ENCODE data around the gene ZFYVE21. TPM values are rescaled to one million over a fixed set of nuclear protein-coding genes. Genes with fewer than 3 reads are reported as not detected.

ZFYVE21 gene
- total and polyA plus RNA-seq, 4 experiments from 2014 or later, result 17.2 to 18.8 (median 17.7) TPM

- H3K4me1 Mint-ChIP-seq, result peaks cover 0 to 2% (median 0%) of the 10 kb centered on the region in 4 donors
- peaks cover 7 to 8% of the 10 kb centered on the region in 2 donors for H3K36me3 Mint-ChIP-seq
- no peak overlapping the region for H3K27ac Mint-ChIP-seq
- no peaks in the 10 kb centered on the region for H3K9me3 Mint-ChIP-seq
- ChIA-PET POLR2A (ENCODE audit: partially characterized antibody) (no interaction called here), CTCF (ENCODE audit: partially characterized antibody) (no interaction called here)
- H3K27me3 Mint-ChIP-seq, result no peaks in the 10 kb centered on the region
- H3K27me3 ChIP-seq (ENCODE audit: insufficient read depth, low read length), result no peaks in the 10 kb centered on the region
- H3K4me3 Mint-ChIP-seq, result no peak overlapping the region
- no peaks in the 10 kb centered on the region for H3K4me1 ChIP-seq (ENCODE audit: insufficient read depth, low read length)
- no peaks in the 10 kb centered on the region for H3K36me3 ChIP-seq (ENCODE audit: insufficient read depth, low read length)
- H3K27ac ChIP-seq (ENCODE audit: low read depth, low read length), result no peak overlapping the region
- no peak for DNase-seq
- intact Hi-C loops (cut with micrococcal nuclease), result no loop called here
- H3K4me3 ChIP-seq (ENCODE audit: low read length in 2 of 2), result no peak overlapping the region
- H3K9me3 ChIP-seq (ENCODE audit: control insufficient read depth in 1 of 2, low read length in 2 of 2), result no peaks in the 10 kb centered on the region
Observed at GRCh38 chr14:103762541-103762940, 46.9 kb downstream of the ZFYVE21 start.

GRCh38 chr14:103763730-103764488, 48.3 kb downstream of the ZFYVE21 start:
- peaks cover 0 to 2% (median 0%) of the 10 kb centered on the region in 4 donors for H3K4me1 Mint-ChIP-seq
- no peak overlapping the region for H3K27ac ChIP-seq (ENCODE audit: low read depth, low read length)
- peaks cover 7 to 9% of the 10 kb centered on the region in 2 donors for H3K36me3 Mint-ChIP-seq
- H3K4me1 ChIP-seq (ENCODE audit: insufficient read depth, low read length), result no peaks in the 10 kb centered on the region
- no peaks in the 10 kb centered on the region for H3K9me3 Mint-ChIP-seq
- H3K36me3 ChIP-seq (ENCODE audit: insufficient read depth, low read length), result no peaks in the 10 kb centered on the region
- ChIA-PET CTCF (ENCODE audit: partially characterized antibody) (no interaction called here), POLR2A (ENCODE audit: partially characterized antibody) (no interaction called here)
- H3K27ac Mint-ChIP-seq, result peak overlapping the region in 2 of 7 donors; percentile 15 to 42
- no peaks in the 10 kb centered on the region for H3K9me3 ChIP-seq (ENCODE audit: control insufficient read depth in 1 of 2, low read length in 2 of 2)
- no peaks in the 10 kb centered on the region for H3K27me3 ChIP-seq (ENCODE audit: insufficient read depth, low read length)
- H3K27me3 Mint-ChIP-seq, result no peaks in the 10 kb centered on the region
- H3K4me3 ChIP-seq (ENCODE audit: low read length in 2 of 2), result no peak overlapping the region
- DNase-seq, result no peak
- H3K4me3 Mint-ChIP-seq, result no peak overlapping the region
- intact Hi-C loops (cut with micrococcal nuclease), result no loop called here

GRCh38 chr14:103765526-103765925, 49.9 kb downstream of the ZFYVE21 start:
- POLR2A ChIA-PET (ENCODE audit: partially characterized antibody), result no interaction called here
- intact Hi-C loops (cut with micrococcal nuclease), result no loop called here
- peaks cover 7 to 12% of the 10 kb centered on the region in 2 donors for H3K36me3 Mint-ChIP-seq

GRCh38 chr14:103767336-103767894, 51.8 kb downstream of the ZFYVE21 start:
- Mint-ChIP-seq H3K27ac (peak overlapping the region in 1 of 7 donors; percentile 35), H3K9me3 (peaks cover 0 to 4% (median 0%) of the 10 kb centered on the region in 8 donors), H3K4me3 (no peak overlapping the region), H3K4me1 (peaks cover 0 to 2% (median 0%) of the 10 kb centered on the region in 4 donors), H3K36me3 (peaks cover 18 to 27% of the 10 kb centered on the region in 2 donors), H3K27me3 (no peaks in the 10 kb centered on the region)
- Histone ChIP-seq H3K27me3 (ENCODE audit: insufficient read depth, low read length) (no peaks in the 10 kb centered on the region), H3K4me3 (ENCODE audit: low read length in 2 of 2) (no peak overlapping the region), H3K4me1 (ENCODE audit: insufficient read depth, low read length) (no peaks in the 10 kb centered on the region), H3K9me3 (ENCODE audit: control insufficient read depth in 1 of 2, low read length in 2 of 2) (no peaks in the 10 kb centered on the region), H3K36me3 (ENCODE audit: insufficient read depth, low read length) (no peaks in the 10 kb centered on the region), H3K27ac (ENCODE audit: low read depth, low read length) (no peak overlapping the region)
- CTCF ChIA-PET (ENCODE audit: partially characterized antibody), result no interaction called here
- POLR2A ChIA-PET (ENCODE audit: partially characterized antibody), result no interaction called here
- intact Hi-C loops (cut with micrococcal nuclease), result no loop called here
- DNase-seq, result no peak

More at GRCh38 chr14:103765526-103765925, 49.9 kb downstream of the ZFYVE21 start:
- no peak overlapping the region for H3K4me3 ChIP-seq (ENCODE audit: low read length in 2 of 2)
- H3K4me3 Mint-ChIP-seq, result no peak overlapping the region
- DNase-seq, result no peak
- H3K9me3 Mint-ChIP-seq, result no peaks in the 10 kb centered on the region
- H3K27me3 ChIP-seq (ENCODE audit: insufficient read depth, low read length), result no peaks in the 10 kb centered on the region
- no peaks in the 10 kb centered on the region for H3K27me3 Mint-ChIP-seq
- peaks cover 0 to 2% (median 0%) of the 10 kb centered on the region in 4 donors for H3K4me1 Mint-ChIP-seq
- CTCF ChIA-PET (ENCODE audit: partially characterized antibody), result no interaction called here
- H3K27ac ChIP-seq (ENCODE audit: low read depth, low read length), result no peak overlapping the region
- H3K36me3 ChIP-seq (ENCODE audit: insufficient read depth, low read length), result no peaks in the 10 kb centered on the region
- no peaks in the 10 kb centered on the region for H3K9me3 ChIP-seq (ENCODE audit: control insufficient read depth in 1 of 2, low read length in 2 of 2)
- H3K27ac Mint-ChIP-seq, result no peak overlapping the region
- H3K4me1 ChIP-seq (ENCODE audit: insufficient read depth, low read length), result no peaks in the 10 kb centered on the region

- CTCF ChIA-PET (ENCODE audit: partially characterized antibody), result no interaction called here
- DNase-seq, result no peak
- Histone ChIP-seq H3K27ac (ENCODE audit: low read depth, low read length) (no peak overlapping the region), H3K4me1 (ENCODE audit: insufficient read depth, low read length) (no peaks in the 10 kb centered on the region), H3K4me3 (ENCODE audit: low read length in 2 of 2) (no peak overlapping the region), H3K36me3 (ENCODE audit: insufficient read depth, low read length) (no peaks in the 10 kb centered on the region), H3K27me3 (ENCODE audit: insufficient read depth, low read length) (no peaks in the 10 kb centered on the region), H3K9me3 (ENCODE audit: control insufficient read depth in 1 of 2, low read length in 2 of 2) (no peaks in the 10 kb centered on the region)
- Mint-ChIP-seq H3K27ac (peak overlapping the region in 1 of 7 donors; percentile 30), H3K36me3 (peaks cover 29 to 45% of the 10 kb centered on the region in 2 donors), H3K4me1 (no peaks in the 10 kb centered on the region), H3K9me3 (peaks cover 0 to 5% (median 0%) of the 10 kb centered on the region in 8 donors), H3K4me3 (no peak overlapping the region), H3K27me3 (no peaks in the 10 kb centered on the region)
- POLR2A ChIA-PET (ENCODE audit: partially characterized antibody), result no interaction called here
- intact Hi-C loops (cut with micrococcal nuclease), result no loop called here
Observed at GRCh38 chr14:103770500-103770899, 54.9 kb downstream of the ZFYVE21 start.

GRCh38 chr14:103770902-103771301, 55.3 kb downstream of the ZFYVE21 start:
- POLR2A ChIA-PET (ENCODE audit: partially characterized antibody), result no interaction called here
- H3K36me3 Mint-ChIP-seq, result peaks cover 33 to 49% of the 10 kb centered on the region in 2 donors
- CTCF ChIA-PET (ENCODE audit: partially characterized antibody), result interaction anchor here (0.7 to 1.1 kb wide), 2 partner anchors 11 to 38 kb away, joined by 3 to 4 read pairs; no protein-coding TSS in a partner anchor
- H3K9me3 Mint-ChIP-seq, result peaks cover 0 to 5% (median 0%) of the 10 kb centered on the region in 8 donors
- Histone ChIP-seq H3K36me3 (ENCODE audit: insufficient read depth, low read length) (no peaks in the 10 kb centered on the region), H3K27ac (ENCODE audit: low read depth, low read length) (no peak overlapping the region), H3K4me1 (ENCODE audit: insufficient read depth, low read length) (no peaks in the 10 kb centered on the region), H3K27me3 (ENCODE audit: insufficient read depth, low read length) (no peaks in the 10 kb centered on the region), H3K9me3 (ENCODE audit: control insufficient read depth in 1 of 2, low read length in 2 of 2) (no peaks in the 10 kb centered on the region), H3K4me3 (ENCODE audit: low read length in 2 of 2) (no peak overlapping the region)
- H3K4me1 Mint-ChIP-seq, result no peaks in the 10 kb centered on the region
- no peak overlapping the region for H3K27ac Mint-ChIP-seq
- intact Hi-C loops (cut with micrococcal nuclease), result no loop called here
- DNase-seq, result no peak
- H3K27me3 Mint-ChIP-seq, result no peaks in the 10 kb centered on the region
- no peak overlapping the region for H3K4me3 Mint-ChIP-seq

GRCh38 chr14:103772078-103772712, 56.6 kb downstream of the ZFYVE21 start:
- intact Hi-C loops (cut with micrococcal nuclease), result no loop called here
- no peaks in the 10 kb centered on the region for H3K36me3 ChIP-seq (ENCODE audit: insufficient read depth, low read length)
- Mint-ChIP-seq H3K27ac (no peak overlapping the region), H3K27me3 (no peaks in the 10 kb centered on the region), H3K9me3 (peaks cover 0 to 5% (median 0%) of the 10 kb centered on the region in 8 donors), H3K36me3 (peaks cover 38 to 55% of the 10 kb centered on the region in 2 donors), H3K4me3 (no peak overlapping the region), H3K4me1 (peaks cover 0 to under 1% (median 0%) of the 10 kb centered on the region in 4 donors)
- H3K4me3 ChIP-seq (ENCODE audit: low read length in 2 of 2), result no peak overlapping the region
- no peaks in the 10 kb centered on the region for H3K27me3 ChIP-seq (ENCODE audit: insufficient read depth, low read length)
- POLR2A ChIA-PET (ENCODE audit: partially characterized antibody), result no interaction called here
- no peaks in the 10 kb centered on the region for H3K9me3 ChIP-seq (ENCODE audit: control insufficient read depth in 1 of 2, low read length in 2 of 2)
- no peaks in the 10 kb centered on the region for H3K4me1 ChIP-seq (ENCODE audit: insufficient read depth, low read length)
- DNase-seq, result no peak
- no peak overlapping the region for H3K27ac ChIP-seq (ENCODE audit: low read depth, low read length)
- CTCF ChIA-PET (ENCODE audit: partially characterized antibody), result interaction anchor here (1.1 kb wide), 1 partner anchor 37 kb away, joined by 3 read pairs; no protein-coding TSS in a partner anchor
